NCI-H1436 treated with DMSO at 0.1 percent for 48 hours (cell line): ENCODE data around the gene SLC24A3.
"Not testable (repeated sequence)": the region's sequence is repeated elsewhere in the genome, so short reads cannot be mapped to it uniquely, and the experiment has no call there.

Experiments used
- DNase-seq: peaks from one replicate; lab custom pipeline; 2025; lab: John Stamatoyannopoulos, UW

The SLC24A3 gene

GRCh38 chr20:19746396-19746795, 534.0 kb downstream of the SLC24A3 start:
- no peak for DNase-seq

- DNase-seq = no peak
These were observed 535.5 kb downstream of the SLC24A3 start for GRCh38 chr20:19747903-19748302.

- no peak for DNase-seq
These were observed 536.2 kb downstream of the SLC24A3 start for GRCh38 chr20:19748681-19749080.

- no peak for DNase-seq
These were observed 537.2 kb downstream of the SLC24A3 start for GRCh38 chr20:19749618-19750071.

- DNase-seq = no peak
These were observed 537.7 kb downstream of the SLC24A3 start for GRCh38 chr20:19750101-19750606.

- no peak for DNase-seq
These were observed 538.6 kb downstream of the SLC24A3 start for GRCh38 chr20:19750907-19751636.

- not testable (repeated sequence) for DNase-seq
These were observed 541.8 kb downstream of the SLC24A3 start for GRCh38 chr20:19754201-19754600.

- no peak for DNase-seq
These were observed 544.5 kb downstream of the SLC24A3 start for GRCh38 chr20:19756761-19757486.

- peak; percentile 47 for DNase-seq
These were observed 545.2 kb downstream of the SLC24A3 start for GRCh38 chr20:19757487-19758132.

- DNase-seq = no peak
These were observed 545.7 kb downstream of the SLC24A3 start, which contains the start of gene RIN2 for GRCh38 chr20:19758133-19758500. RIN2 (plus strand) TSS chr20:19758258; CDS start chr20:19889602, 131,344 bp downstream.

GRCh38 chr20:19758501-19759331, 546.3 kb downstream of the SLC24A3 start:
- no peak for DNase-seq

GRCh38 chr20:19760371-19760721, 547.9 kb downstream of the SLC24A3 start:
- no peak for DNase-seq

GRCh38 chr20:19761326-19761725, 548.9 kb downstream of the SLC24A3 start:
- no peak for DNase-seq

- no peak for DNase-seq
These were observed 549.4 kb downstream of the SLC24A3 start for GRCh38 chr20:19761841-19762240.

GRCh38 chr20:19764207-19764606, 551.8 kb downstream of the SLC24A3 start:
- no peak for DNase-seq

GRCh38 chr20:19765266-19765665, 552.8 kb downstream of the SLC24A3 start:
- no peak for DNase-seq

- no peak for DNase-seq
These were observed 553.5 kb downstream of the SLC24A3 start for GRCh38 chr20:19765913-19766312.

GRCh38 chr20:19767070-19767469, 554.6 kb downstream of the SLC24A3 start:
- no peak for DNase-seq

- no peak for DNase-seq
These were observed 555.9 kb downstream of the SLC24A3 start for GRCh38 chr20:19768325-19768842.

GRCh38 chr20:19769507-19769906, 557.1 kb downstream of the SLC24A3 start:
- no peak for DNase-seq

- no peak for DNase-seq
These were observed 557.9 kb downstream of the SLC24A3 start for GRCh38 chr20:19770375-19770774.

- DNase-seq = no peak
These were observed 558.6 kb downstream of the SLC24A3 start for GRCh38 chr20:19771031-19771430.
